Measurements from ENCODE around the gene SOX21.

DNA sequence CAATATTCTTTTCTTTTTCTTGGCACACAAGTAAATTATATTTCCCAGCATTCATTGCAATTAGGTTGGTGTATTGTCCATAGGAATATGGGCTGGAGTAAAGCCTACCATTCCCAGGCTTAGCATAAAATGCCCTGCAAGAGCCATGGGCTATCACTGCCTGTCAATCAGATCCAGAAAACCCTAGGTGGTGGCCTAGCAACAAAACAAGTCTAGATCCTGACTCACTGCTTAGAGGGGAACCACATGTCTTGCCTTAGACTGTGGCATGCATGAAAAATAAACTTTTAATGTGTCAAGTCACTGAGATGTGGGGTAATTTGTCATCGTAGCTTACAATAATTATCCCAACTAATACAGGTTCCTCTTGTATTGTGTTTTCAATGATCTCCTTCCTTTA lies 16.2 kb downstream of the SOX21 start:
- TF ChIP-seq, protein P1, sequence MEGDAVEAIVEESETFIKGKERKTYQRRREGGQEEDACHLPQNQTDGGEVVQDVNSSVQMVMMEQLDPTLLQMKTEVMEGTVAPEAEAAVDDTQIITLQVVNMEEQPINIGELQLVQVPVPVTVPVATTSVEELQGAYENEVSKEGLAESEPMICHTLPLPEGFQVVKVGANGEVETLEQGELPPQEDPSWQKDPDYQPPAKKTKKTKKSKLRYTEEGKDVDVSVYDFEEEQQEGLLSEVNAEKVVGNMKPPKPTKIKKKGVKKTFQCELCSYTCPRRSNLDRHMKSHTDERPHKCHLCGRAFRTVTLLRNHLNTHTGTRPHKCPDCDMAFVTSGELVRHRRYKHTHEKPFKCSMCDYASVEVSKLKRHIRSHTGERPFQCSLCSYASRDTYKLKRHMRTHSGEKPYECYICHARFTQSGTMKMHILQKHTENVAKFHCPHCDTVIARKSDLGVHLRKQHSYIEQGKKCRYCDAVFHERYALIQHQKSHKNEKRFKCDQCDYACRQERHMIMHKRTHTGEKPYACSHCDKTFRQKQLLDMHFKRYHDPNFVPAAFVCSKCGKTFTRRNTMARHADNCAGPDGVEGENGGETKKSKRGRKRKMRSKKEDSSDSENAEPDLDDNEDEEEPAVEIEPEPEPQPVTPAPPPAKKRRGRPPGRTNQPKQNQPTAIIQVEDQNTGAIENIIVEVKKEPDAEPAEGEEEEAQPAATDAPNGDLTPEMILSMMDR (IDR thresholded peaks at IDR 0.05), result no peak
- TF ChIP-seq POLR2A (IDR thresholded peaks at IDR 0.05) (no peak), POLR2AphosphoS5 (IDR thresholded peaks at IDR 0.05) (no peak)
